ENCODE data around the gene FAM162B. TPM values are rescaled to one million over a fixed set of nuclear protein-coding genes. Genes with fewer than 3 reads are reported as not detected.

Gene FAM162B
- total RNA-seq, 1 experiment from 2014 or later: not detected

DNA sequence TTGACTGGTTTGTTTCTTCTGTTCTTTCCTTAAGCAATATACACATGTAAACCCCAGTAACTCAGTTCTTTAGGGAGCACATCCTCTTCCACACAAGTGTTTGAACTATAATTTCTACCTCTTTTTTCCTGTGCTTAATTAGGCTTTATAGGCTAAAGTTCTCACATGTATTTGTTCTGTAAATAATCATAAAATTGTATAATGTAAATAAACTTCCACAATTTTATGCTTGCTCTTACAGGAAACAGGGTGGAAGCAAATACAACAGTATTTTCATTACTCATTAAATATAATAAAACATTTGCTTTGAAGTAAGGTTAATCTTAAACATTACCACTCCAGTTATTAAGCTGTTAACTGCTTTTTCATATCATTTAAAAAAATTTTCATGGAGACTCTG, 36.5 kb upstream of the FAM162B start:
- H3K4me2 ChIP-seq (ENCODE audit: low read length): no peak overlapping the region
- ChIA-PET CTCF (no interaction called here), POLR2A (ENCODE audit: unreplicated experiment) (no interaction called here)
- H2AFZ ChIP-seq (ENCODE audit: low read length): no peak overlapping the region
- no peaks in the 10 kb centered on the region for H3K9me2 ChIP-seq (replicated peaks; ENCODE audit: low read length)
- no peaks in the 10 kb centered on the region for H3K9me3 ChIP-seq (ENCODE audit: low read length)
- no peaks in the 10 kb centered on the region for H3K36me3 ChIP-seq (ENCODE audit: low read depth, low read length)
- no peaks in the 10 kb centered on the region for H3F3A ChIP-seq (ENCODE audit: low read length, unreplicated experiment)
- no peaks in the 10 kb centered on the region for H4K20me1 ChIP-seq (ENCODE audit: low read length)
- no TSS peak for BruUV-seq (replicated peaks)
- ATAC-seq (no peak; the same call in 1 of the 2 replicates), DNase-seq (no peak)
- H3K4me3 ChIP-seq (ENCODE audit: low read length): no peak overlapping the region
- H3K79me2 ChIP-seq (ENCODE audit: low read length): no peaks in the 10 kb centered on the region
- TF ChIP-seq, protein P1, sequence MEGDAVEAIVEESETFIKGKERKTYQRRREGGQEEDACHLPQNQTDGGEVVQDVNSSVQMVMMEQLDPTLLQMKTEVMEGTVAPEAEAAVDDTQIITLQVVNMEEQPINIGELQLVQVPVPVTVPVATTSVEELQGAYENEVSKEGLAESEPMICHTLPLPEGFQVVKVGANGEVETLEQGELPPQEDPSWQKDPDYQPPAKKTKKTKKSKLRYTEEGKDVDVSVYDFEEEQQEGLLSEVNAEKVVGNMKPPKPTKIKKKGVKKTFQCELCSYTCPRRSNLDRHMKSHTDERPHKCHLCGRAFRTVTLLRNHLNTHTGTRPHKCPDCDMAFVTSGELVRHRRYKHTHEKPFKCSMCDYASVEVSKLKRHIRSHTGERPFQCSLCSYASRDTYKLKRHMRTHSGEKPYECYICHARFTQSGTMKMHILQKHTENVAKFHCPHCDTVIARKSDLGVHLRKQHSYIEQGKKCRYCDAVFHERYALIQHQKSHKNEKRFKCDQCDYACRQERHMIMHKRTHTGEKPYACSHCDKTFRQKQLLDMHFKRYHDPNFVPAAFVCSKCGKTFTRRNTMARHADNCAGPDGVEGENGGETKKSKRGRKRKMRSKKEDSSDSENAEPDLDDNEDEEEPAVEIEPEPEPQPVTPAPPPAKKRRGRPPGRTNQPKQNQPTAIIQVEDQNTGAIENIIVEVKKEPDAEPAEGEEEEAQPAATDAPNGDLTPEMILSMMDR (conservative IDR thresholded peaks at IDR 0.05; ENCODE audit: low read depth, low read length): no peak
- TF ChIP-seq EZH2 (IDR thresholded peaks at IDR 0.05; ENCODE audit: low read length, unreplicated experiment) (no peak), EZH2phosphoT487 (IDR thresholded peaks at IDR 0.05; ENCODE audit: borderline replicate concordance, low read length) (no peak)
- H3K27ac ChIP-seq (ENCODE audit: low read length): no peak overlapping the region
- H3K4me1 ChIP-seq (ENCODE audit: insufficient read depth, low read length): no peaks in the 10 kb centered on the region
- intact Hi-C loops (cut with micrococcal nuclease): no loop called here
- H3K27me3 ChIP-seq (ENCODE audit: low read length): no peaks in the 10 kb centered on the region
- H3K9ac ChIP-seq (ENCODE audit: low read length): no peak overlapping the region

GRCh38 chr6:116799945-116800344, 34.4 kb upstream of the FAM162B start:
- no peak overlapping the region for H2AFZ ChIP-seq (ENCODE audit: low read length)
- no peak overlapping the region for H3K9ac ChIP-seq (ENCODE audit: low read length)
- ATAC-seq (no peak), DNase-seq (no peak)
- no peak overlapping the region for H3K4me2 ChIP-seq (ENCODE audit: low read length)
- H3K9me3 ChIP-seq (ENCODE audit: low read length): no peaks in the 10 kb centered on the region
- no peak overlapping the region for H3K4me3 ChIP-seq (ENCODE audit: low read length)
- H3K79me2 ChIP-seq (ENCODE audit: low read length): no peaks in the 10 kb centered on the region
- no TSS peak for BruUV-seq (replicated peaks)
- H3K36me3 ChIP-seq (ENCODE audit: low read depth, low read length): no peaks in the 10 kb centered on the region
- intact Hi-C loops (cut with micrococcal nuclease): loop anchor here (2.0 kb wide), 1 partner anchor 61 kb away; no protein-coding TSS in a partner anchor
- H4K20me1 ChIP-seq (ENCODE audit: low read length): no peaks in the 10 kb centered on the region
- no peaks in the 10 kb centered on the region for H3K9me2 ChIP-seq (replicated peaks; ENCODE audit: low read length)
- CTCF ChIA-PET: no interaction called here
- H3F3A ChIP-seq (ENCODE audit: low read length, unreplicated experiment): no peaks in the 10 kb centered on the region
- H3K4me1 ChIP-seq (ENCODE audit: insufficient read depth, low read length): no peaks in the 10 kb centered on the region
- TF ChIP-seq EZH2phosphoT487 (IDR thresholded peaks at IDR 0.05; ENCODE audit: borderline replicate concordance, low read length) (no peak), EZH2 (IDR thresholded peaks at IDR 0.05; ENCODE audit: low read length, unreplicated experiment) (no peak)
- TF ChIP-seq, protein P1 (conservative IDR thresholded peaks at IDR 0.05; ENCODE audit: low read depth, low read length): no peak
- no peak overlapping the region for H3K27ac ChIP-seq (ENCODE audit: low read length)
- POLR2A ChIA-PET (ENCODE audit: unreplicated experiment): no interaction called here
- H3K27me3 ChIP-seq (ENCODE audit: low read length): no peaks in the 10 kb centered on the region

- TF ChIP-seq, protein P1 (conservative IDR thresholded peaks at IDR 0.05; ENCODE audit: low read depth, low read length): no peak
- TF ChIP-seq EZH2phosphoT487 (IDR thresholded peaks at IDR 0.05; ENCODE audit: borderline replicate concordance, low read length) (no peak), EZH2 (IDR thresholded peaks at IDR 0.05; ENCODE audit: low read length, unreplicated experiment) (no peak)
- no peak overlapping the region for H3K4me3 ChIP-seq (ENCODE audit: low read length)
- no peak overlapping the region for H3K27ac ChIP-seq (ENCODE audit: low read length)
- no peaks in the 10 kb centered on the region for H3K27me3 ChIP-seq (ENCODE audit: low read length)
- ATAC-seq: no peak
- no peaks in the 10 kb centered on the region for H3K4me1 ChIP-seq (ENCODE audit: insufficient read depth, low read length)
- H3F3A ChIP-seq (ENCODE audit: low read length, unreplicated experiment): no peaks in the 10 kb centered on the region
- no TSS peak for BruUV-seq (replicated peaks)
- ChIA-PET CTCF (no interaction called here), POLR2A (ENCODE audit: unreplicated experiment) (no interaction called here)
- H2AFZ ChIP-seq (ENCODE audit: low read length): no peak overlapping the region
- DNase-seq: no peak
- H3K4me2 ChIP-seq (ENCODE audit: low read length): no peak overlapping the region
- no peaks in the 10 kb centered on the region for H3K9me3 ChIP-seq (ENCODE audit: low read length)
- no peaks in the 10 kb centered on the region for H3K79me2 ChIP-seq (ENCODE audit: low read length)
- H3K36me3 ChIP-seq (ENCODE audit: low read depth, low read length): no peaks in the 10 kb centered on the region
- no peaks in the 10 kb centered on the region for H3K9me2 ChIP-seq (replicated peaks; ENCODE audit: low read length)
- no peak overlapping the region for H3K9ac ChIP-seq (ENCODE audit: low read length)
- no peaks in the 10 kb centered on the region for H4K20me1 ChIP-seq (ENCODE audit: low read length)
- intact Hi-C loops (cut with micrococcal nuclease): no loop called here
Observed at GRCh38 chr6:116797585-116797984, 32.1 kb upstream of the FAM162B start.

All from PC-3 (cell line).